HG03139 (cell line): ENCODE results near the gene YY1.
"Not testable (repeated sequence)": the region's sequence is repeated elsewhere in the genome, so short reads cannot be mapped to it uniquely, and the experiment has no call there.

Experiments
- ATAC-seq: cut with Tn5 transposase; IDR thresholded peaks from one replicate; pipeline ENCODE4 v1.9.1; 2021; ENCODE audit not compliant: unreplicated experiment

The YY1 gene

GRCh38 chr14:100238419-100239210 lies at the start of gene YY1:
Gene YY1, plus strand, starts transcription at chr14:100239144. Its CDS starts 101 bp downstream, at chr14:100239245.
- ATAC-seq, result peak; percentile 72

- ATAC-seq, result no peak
These were observed 48.8 kb upstream of the YY1 start for GRCh38 chr14:100190126-100190525.

GRCh38 chr14:100191584-100192249 lies 47.2 kb upstream of the YY1 start:
- ATAC-seq, result no peak

- ATAC-seq, result no peak
These were observed 46.7 kb upstream of the YY1 start for GRCh38 chr14:100192250-100192671.

- peak; percentile 99 for ATAC-seq
These were observed 46.1 kb upstream of the YY1 start for GRCh38 chr14:100192672-100193416.

GRCh38 chr14:100193417-100194357 lies 45.3 kb upstream of the YY1 start:
- no peak for ATAC-seq

GRCh38 chr14:100199240-100199860 lies 39.6 kb upstream of the YY1 start:
- ATAC-seq, result no peak

GRCh38 chr14:100200311-100200710 lies 38.6 kb upstream of the YY1 start:
- no peak for ATAC-seq

- no peak for ATAC-seq
These were observed 37.2 kb upstream of the YY1 start for GRCh38 chr14:100201701-100202100.

GRCh38 chr14:100202712-100203111 lies 36.2 kb upstream of the YY1 start:
- no peak for ATAC-seq

GRCh38 chr14:100203146-100203545 lies 35.8 kb upstream of the YY1 start:
- ATAC-seq, result no peak

GRCh38 chr14:100203962-100204834 lies 34.7 kb upstream of the YY1 start:
- no peak for ATAC-seq

- not testable (repeated sequence) for ATAC-seq
These were observed 34.1 kb upstream of the YY1 start for GRCh38 chr14:100204835-100205167.

GRCh38 chr14:100207588-100207987 lies 31.4 kb upstream of the YY1 start:
- not testable (repeated sequence) for ATAC-seq

- not testable (repeated sequence) for ATAC-seq
These were observed 30.8 kb upstream of the YY1 start for GRCh38 chr14:100208136-100208535.

GRCh38 chr14:100211366-100211765 lies 27.6 kb upstream of the YY1 start:
- ATAC-seq, result no peak

- ATAC-seq, result no peak
These were observed 27.1 kb upstream of the YY1 start for GRCh38 chr14:100211893-100212292.

- ATAC-seq, result no peak
These were observed 26.2 kb upstream of the YY1 start for GRCh38 chr14:100212476-100213333.
